GM10266 (cell line): Measurements from ENCODE around the gene UCMA.

Experiments used
- DNase-seq: peaks from one replicate; pipeline ENCODE4 v3.0.0; 2012; ENCODE audit errors: extremely low spot score
- TF ChIP-seq, protein P1 (sequence below): IDR thresholded peaks from 2 replicates; pipeline ENCODE4 v1.5.1; 2012; ENCODE audit warnings: mild to moderate bottlenecking, low read depth; ENCODE audit not compliant: control insufficient read depth, insufficient read depth; ENCODE audit errors: missing control alignments

UCMA gene

DNA sequence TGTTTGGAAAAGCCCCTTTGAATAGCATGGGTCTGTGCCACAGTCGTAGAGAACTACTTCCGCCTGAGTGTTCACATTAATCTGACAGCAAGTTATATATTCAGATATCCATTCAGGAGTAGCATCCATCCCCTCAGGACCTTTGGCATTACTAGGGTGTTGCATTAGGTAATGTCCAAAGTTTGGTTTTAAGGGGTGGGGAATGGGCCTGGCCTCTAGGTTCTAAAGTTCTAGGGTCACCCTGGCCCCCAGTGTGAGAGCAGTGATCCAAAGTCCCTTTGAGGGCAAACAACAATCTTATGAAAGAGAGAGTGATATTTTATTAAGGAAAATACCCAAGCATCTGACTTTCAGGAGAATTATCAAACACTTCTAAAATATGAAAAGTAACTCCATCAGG is 60.6 kb downstream of the UCMA start:
- DNase-seq, result no peak
- TF ChIP-seq, protein P1, sequence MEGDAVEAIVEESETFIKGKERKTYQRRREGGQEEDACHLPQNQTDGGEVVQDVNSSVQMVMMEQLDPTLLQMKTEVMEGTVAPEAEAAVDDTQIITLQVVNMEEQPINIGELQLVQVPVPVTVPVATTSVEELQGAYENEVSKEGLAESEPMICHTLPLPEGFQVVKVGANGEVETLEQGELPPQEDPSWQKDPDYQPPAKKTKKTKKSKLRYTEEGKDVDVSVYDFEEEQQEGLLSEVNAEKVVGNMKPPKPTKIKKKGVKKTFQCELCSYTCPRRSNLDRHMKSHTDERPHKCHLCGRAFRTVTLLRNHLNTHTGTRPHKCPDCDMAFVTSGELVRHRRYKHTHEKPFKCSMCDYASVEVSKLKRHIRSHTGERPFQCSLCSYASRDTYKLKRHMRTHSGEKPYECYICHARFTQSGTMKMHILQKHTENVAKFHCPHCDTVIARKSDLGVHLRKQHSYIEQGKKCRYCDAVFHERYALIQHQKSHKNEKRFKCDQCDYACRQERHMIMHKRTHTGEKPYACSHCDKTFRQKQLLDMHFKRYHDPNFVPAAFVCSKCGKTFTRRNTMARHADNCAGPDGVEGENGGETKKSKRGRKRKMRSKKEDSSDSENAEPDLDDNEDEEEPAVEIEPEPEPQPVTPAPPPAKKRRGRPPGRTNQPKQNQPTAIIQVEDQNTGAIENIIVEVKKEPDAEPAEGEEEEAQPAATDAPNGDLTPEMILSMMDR, result no peak
